GM19240 (cell line): Measurements from ENCODE around the gene CYTH1.

Experiments
- DNase-seq: peaks from one replicate; pipeline ENCODE4 v3.0.0; 2011; ENCODE audit warnings: low spot score; ENCODE audit not compliant: insufficient read length

Gene CYTH1

DNA sequence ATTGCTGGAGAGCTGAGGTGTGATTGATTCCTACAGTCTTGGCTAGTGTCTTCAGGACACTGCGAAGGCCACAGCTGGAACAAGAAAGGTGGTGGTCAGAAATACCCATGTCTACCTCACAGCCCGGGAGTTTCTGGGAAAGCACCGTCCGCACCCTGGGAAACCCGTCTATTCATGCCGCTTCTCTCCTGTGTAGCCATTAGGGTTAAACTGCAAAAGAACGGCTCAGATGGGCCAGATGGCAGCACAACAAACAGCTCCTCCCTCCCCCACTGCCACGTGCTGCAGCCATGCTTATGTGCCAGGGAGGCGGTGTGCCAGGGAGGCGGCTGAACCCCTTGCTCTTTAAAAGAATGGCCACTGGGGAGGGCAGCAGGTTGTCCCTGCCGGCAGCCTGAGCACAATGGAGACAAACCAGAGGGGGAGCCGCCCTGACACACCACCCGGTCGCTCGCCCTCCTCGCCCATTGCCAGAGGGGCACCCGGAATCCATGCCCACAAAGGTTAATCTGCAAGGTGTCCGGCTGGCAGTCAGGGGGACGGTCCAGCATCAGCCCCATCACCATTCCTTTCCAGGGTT lies 65.2 kb downstream of the CYTH1 start:
- DNase-seq: no peak

DNA sequence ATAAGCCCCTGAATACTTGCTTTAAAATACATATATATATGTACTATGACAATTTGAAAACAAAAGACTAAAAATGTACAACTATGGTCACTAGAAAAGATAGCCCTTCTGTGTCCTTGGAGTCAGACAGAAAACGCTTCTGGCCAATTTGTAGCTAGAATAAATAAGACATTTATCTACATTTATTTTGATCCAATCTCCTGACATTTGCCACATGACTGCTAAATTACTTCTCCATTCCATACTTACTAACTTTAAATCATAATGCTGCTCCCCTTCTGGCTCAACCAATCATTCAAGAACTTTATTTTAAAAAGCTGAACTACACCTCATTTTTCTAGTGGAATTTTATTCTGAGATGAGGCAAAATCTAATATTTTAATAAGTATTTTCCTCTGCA lies 65.8 kb downstream of the CYTH1 start:
- DNase-seq: no peak

DNA sequence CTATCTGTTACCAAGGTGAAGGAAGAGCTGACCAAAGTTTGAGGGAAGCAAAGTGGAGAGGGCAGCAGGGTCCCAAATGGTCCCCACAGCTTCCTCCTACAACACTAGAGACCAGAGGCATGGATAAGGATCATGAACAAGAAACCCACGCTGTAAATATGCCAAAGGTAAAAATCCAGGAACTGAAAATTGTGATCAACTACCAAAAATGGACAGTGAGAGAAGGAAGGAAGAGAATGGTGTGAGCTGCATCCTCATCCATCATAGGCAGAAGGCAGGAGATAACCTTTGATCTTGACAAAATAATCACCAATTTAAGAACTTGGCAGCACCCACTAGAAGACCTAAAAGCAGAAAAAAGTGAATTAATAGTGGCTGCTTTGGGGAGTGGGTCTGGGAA lies 66.2 kb downstream of the CYTH1 start:
- DNase-seq: no peak

DNA sequence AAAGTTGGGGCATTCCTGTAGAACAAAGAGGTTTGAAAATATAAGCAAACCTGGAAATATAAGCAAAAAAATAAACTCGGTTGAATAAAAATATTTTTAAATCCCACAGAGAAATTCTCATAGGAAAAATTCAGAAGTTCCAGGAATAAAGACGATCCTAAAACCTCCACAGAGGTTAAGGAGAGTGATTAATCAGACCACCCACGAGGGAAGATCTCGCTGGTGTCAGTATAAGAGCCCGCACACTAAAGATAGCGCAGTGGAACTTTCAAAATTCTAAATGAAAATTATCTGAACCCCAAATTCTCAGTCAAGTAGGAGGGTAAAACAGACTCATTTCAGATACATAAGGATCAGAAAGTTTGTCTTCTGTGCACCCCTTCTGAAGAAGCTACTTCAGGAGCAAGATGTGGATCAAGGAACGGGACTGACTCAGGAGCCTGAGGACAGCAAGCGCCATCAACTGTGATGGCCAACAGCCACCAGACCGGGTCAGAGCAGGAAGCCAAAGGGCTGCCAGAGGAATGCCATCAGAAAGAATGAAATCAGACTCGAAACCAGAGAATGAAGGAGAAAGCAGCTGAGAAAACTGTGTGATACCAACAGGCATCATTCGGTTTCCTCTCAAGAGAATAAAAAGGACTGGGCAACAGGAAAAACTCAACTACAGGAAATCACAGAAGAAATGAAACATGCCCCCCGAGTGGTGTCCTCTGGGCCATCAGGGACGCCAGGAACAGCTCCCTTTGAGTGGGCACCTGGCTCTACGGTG lies 66.9 kb downstream of the CYTH1 start:
- no peak for DNase-seq

DNA sequence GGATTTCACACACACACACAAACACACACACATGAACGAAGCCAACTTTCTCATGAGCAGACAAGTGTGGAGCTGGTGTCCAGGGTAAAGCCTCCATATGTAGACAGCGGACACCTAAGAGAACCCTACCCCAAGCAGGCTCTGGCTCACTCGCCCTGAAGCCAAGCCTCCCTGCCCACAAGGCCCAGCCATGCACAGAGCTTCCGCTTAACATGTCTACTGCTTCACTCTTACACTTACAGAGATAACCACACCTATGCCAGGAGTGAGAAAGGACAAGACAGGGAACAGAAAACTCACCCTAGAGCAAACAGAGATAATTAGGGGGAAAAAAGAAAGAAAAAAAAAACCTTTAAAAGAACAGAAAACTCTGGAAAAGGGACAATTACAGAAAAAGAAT lies 67.5 kb downstream of the CYTH1 start:
- no peak for DNase-seq

DNA sequence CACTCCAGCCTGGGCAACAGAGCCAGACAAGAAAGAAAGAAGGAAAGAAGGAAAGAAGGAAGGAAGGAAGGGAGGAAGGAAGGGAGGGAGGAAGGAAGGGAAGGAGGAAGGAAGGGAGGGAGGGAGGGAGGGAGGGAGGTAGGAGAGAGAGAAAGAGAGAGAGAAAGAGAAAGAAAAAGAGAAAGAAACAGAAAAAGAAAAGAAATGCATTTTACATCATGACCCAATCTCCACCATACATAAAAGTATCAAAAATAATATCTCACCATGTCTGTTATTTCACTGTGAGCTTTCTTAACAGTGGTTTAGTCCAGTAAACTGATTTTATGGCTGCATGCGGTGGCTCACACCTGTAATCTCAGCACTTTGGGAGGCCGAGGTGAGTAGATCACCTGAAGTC lies 70.0 kb downstream of the CYTH1 start:
- no peak for DNase-seq

DNA sequence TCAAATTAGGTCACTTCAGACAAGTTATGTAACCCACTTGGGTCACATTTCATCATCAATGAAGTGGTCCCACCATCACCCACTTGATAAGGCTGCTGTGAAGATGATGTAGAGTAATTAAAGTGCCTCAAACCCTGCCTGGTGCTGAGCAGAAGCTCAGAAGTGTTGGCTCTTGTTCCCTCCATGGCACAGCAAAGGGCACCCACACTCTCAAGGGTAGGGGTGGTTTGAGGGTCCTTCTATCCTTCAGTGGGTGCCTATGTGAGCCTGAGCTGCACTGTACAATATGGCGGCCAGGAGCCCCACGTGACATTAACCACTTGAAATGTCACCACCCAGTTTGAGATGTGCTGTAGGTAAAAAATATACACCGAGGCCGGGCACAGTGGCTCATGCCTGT lies 71.5 kb downstream of the CYTH1 start:
- no peak for DNase-seq

DNA sequence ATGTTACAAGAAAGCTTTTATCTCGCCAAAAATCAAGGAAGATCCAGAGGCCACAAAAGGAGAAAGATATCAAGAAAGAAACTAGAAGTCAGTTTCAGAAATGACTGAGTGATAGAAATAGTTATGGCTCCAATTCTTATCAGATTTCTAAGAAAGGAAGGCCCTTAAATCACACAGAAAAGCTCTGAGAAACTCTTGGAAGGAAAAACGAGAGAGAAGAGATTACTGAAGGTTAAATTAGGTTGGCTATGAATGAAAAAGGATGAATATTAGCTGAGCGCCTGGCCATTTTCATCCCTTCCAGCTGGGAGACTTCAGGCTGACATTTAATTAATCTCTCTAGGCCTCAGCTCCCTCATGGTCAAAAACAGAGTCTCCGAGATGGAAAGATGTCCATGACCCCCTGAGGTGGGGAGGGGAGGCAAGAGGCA lies 72.3 kb downstream of the CYTH1 start:
- DNase-seq: no peak

DNA sequence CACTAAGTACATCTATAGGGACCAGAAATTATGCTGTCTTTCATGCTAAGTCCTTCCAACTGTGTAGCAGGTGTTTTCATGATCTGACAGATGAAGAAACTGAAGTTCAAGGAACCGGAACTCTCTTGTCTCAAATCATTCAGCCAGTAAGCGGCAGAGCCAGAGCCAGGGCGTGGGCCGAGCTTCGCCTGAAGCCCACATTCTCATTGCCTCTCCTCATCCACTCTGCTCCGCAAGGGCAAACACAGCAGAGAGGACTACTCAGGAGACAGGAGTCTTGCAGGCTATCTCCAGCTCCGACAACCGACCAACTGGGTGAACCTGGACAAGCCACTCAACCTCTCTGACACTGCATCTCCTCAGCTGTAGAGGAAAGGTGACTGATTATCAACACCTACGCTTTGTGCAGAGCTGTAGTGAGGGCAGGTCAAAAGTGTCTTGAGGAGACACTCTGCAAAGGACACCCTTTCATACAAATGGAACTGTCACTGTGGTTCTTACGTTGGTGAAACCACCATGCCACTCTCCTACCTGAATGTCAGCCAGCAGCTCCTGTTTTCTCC lies 72.9 kb downstream of the CYTH1 start:
- DNase-seq: no peak

DNA sequence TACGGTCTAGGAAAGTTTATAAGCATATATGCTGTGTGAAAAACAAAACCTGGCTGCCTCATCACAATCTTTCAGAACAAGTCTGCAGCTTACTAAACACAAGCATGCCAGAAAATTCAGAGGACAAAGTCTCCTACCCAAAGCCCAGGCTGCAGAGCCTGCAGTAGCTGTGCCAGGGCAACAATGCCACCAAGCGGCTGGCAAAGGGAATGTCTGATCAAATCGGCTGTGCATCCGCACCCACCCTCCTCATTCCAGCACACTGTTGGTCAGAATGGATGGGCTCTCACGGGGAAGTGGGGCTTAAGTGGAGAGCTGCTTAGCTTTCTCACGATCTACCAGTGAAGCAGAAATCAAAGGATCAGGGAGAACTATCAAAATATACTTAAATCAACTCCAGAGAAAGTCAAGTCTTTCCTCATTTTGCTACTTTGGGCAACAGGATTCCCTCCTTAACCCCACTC lies 73.5 kb downstream of the CYTH1 start:
- no peak for DNase-seq

DNA sequence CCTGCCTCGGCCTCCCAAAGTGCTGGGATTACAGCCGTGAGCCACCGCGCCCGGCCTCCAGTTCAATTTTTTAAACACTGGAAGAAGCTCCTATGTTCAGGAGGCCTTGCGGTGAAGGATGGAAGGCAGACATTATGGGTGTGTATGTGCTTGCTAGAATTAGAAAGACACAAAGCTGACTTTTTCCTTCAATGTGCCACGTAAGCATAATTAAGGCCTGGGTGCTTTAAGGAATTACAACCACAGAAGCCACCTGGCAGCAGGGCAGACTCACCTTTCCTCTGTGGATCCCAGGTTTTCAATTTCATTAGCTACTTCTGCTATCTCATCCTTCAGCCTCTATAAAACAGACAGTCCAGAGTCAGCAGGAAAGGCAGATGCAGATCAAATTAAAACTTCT lies 74.2 kb downstream of the CYTH1 start:
- DNase-seq: no peak

DNA sequence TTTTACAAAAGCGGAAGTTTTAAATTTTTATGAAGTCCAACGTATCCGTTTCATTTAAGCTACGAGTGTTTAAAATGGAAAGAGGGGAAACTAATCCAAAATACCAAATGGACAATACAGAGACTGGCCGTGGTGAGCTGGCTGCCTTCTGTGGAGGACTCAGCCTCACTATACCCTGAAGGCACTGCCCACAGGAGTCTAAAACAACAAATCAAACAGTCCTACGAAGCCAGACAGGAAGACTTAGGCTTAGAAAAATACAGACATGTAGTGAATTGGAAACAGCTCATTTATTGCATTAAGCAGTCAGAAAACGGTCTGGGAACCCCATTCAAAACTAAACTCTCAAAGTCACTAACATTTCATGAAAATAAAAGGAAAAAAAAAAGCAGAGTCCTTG lies 75.1 kb downstream of the CYTH1 start:
- no peak for DNase-seq

DNA sequence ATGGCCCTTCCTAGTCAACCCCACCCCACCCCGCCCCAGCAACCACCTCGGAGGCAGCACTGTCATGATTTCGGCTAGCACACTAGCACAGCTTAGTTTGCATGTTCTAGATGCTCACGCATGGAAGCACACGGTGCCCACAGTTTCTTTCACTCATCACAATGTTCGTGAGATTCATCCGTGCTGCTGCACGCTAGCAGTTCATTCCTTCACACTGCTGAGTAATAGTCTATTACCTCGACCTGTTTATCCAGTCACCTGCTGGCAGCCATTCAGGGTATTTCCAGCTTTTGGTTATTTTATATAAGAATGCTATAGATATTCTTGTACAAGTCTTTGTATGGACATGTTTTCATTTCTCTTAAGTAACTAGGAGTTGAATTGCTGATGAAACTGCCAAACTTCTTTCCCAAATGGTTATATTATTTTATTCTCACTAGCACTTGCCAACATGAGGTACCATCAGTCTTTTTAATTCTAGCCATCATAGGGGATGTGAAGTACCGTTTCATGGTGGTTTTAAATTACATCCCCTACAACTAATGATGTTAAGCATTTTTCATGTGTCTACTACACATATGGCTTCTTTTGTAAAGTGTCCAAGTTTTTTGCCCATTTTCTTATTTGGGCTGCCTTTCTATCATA lies 75.7 kb downstream of the CYTH1 start:
- peak; percentile 40 for DNase-seq

DNA sequence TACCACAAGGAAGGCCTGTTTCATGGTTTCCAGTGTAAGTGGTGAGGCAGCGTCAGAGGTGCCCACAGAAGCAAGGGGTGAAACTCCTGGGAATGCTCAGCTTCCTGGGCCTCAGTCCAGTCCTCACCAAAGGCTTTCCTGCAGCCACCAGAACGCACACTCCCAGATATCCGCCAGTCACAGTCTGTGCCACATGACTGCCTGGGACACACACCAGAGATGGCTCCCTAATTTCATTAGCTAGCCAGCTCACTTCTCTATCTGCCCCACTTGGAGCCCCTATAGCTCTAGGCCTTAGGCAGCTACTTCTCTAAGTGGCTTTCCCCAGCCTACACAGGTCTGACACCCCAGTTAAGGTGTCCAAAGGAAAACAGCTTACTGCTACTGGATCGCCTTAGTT lies 77.0 kb downstream of the CYTH1 start:
- no peak for DNase-seq

DNA sequence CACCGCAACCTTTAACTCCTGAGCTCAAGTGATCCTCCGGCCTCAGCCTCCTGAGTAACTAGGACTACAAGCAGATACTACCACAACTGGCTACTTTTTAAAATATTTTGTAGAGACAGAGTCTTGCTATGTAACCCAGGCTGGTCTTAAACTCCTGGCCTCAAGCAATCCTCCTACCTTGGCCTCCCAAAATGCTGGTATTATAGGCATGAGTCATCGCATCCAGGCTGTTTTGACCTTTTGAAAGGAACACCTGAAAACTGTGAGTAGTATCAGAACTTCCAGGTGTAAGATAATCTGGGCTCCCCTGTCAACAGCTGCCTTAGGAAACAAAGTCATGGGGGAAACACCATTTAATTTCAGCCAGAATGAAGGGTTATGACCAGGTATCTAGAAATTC lies 77.5 kb downstream of the CYTH1 start:
- no peak for DNase-seq

DNA sequence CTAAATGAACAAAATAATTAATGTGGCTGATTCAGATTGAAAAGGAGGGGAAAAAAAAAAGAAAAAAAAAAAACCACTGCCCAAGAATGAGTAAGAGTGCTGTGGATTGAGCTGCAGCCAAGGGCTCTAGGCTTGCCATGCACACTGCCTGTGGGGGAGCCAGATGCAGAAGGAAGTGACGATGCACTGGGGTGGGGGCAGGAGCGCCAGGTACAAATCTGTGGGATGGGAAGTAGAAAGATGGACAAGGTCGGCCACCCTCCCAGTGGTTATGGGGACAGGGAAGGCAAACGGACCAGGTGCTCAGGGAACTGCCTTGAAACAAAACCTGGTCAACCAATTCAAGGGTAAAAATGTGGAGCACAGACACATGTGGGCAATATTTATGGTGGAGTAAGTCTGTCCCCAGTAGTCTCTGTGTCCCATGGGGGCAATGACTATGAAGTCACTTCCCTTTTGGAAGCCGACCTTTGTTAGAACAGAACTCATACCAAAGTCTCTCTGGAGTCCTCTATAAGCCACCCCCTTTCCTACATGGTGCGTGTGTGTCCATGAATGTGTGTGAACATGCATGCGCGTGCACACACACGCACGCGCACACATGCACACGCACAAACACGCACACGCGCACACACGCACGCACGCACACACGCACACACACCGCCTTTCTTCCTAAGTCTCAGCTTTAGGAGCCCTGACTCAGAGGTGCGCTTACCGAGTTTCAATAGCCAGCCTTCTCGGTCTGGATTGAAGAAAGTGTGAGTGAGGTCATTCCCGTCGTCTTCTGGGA lies 84.3 kb downstream of the CYTH1 start:
- DNase-seq: no peak

DNA sequence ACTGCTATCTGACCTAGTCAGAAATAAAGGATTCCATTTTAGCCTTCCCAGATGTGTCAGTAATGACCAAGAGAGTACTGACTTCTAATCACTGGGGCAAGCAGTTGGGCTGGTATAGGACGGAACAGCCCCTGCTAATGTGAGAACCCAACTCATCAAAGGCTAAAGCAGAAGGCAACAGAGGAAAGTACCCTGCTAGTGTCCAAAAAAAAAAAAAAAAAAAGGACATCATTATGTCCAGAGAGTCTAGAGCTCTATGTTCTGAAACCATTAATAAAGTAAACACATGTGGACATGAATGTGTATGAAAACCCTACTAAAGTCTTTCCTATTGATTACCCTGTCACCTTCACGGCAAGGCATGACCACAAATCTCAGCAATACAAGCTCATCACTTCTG lies 85.0 kb downstream of the CYTH1 start:
- DNase-seq: no peak

DNA sequence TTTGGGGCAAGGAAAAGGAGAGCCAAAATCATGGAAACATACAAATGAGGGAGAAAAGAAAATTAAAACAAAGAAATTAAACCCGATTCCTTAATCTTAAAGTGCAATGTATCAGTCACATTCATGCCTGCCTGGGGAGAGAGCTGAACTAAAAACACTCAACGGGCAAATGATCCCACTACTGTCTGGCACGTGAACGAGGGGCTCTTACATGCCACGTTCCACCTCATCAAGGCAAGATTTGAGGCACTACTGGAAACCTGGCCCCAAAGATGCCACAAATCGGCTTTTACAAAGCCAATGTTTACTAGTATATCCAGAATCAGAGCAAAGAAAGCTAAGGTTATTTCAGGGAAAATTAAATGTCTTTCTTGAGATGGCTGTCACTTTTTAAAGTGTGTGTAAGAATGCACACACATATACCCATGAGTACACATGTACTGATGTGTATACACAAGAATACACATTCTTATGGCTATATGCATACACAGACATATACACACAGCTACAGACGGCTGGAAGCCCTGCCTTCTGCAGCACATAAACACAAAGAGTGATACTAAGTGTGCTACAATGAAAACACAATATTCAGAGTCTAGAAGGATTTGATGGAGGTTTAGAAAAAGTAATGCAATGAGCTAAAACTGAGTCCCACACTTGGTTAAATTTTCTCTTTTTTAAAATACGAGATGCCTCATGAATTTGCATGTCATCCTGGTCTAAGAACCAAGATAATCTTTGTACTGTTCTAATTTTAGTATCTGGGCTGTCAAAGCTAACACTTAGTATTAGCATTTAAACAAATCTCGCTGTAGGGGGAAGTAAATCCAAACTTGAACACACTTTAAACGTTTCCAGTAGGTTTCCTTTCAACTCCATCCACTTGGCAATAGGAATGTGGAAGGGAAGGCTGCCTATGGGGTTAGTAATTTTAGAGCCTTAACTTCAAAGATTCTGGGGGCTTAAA lies 85.8 kb downstream of the CYTH1 start:
- no peak for DNase-seq

DNA sequence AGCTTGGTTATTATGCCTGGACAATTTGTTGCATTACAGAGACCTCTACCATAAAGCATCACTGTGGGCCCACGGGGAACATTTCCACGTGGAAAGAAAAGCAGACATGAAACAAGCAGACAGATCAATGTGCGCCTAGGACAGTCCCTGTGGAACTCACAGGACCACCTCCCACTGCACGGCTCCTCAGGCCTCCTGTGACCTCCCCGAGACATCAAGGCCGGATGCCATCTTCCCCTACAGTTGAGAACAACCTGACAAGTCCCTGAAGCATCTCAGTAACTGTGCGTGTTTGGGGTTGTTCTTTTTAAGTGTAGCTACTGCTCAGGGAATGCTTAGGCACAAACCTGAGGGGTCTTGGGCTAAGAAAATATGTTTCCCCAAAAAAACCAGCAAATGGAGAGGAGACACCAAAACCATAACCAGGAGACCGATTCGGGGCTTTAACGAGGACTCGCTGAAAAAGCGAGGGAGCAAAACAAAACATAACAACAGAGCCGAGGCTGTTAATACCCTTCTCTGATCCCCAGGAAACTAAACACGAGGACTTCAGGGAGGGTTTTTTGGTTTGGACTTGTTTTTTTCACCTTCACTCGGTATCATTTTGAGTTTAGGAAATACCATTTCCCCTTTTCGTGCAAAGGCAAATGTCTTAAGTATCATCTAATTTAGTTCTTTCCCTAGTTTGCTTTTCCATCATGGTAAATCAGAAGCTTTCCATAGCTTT lies 87.1 kb downstream of the CYTH1 start:
- no peak for DNase-seq
